ENCODE results near the gene TCERG1. TPM values are rescaled to one million over a fixed set of nuclear protein-coding genes. Genes with fewer than 3 reads are reported as not detected.

The TCERG1 gene
- 16.8 and 24.4 TPM in 2 replicates for total RNA-seq

DNA sequence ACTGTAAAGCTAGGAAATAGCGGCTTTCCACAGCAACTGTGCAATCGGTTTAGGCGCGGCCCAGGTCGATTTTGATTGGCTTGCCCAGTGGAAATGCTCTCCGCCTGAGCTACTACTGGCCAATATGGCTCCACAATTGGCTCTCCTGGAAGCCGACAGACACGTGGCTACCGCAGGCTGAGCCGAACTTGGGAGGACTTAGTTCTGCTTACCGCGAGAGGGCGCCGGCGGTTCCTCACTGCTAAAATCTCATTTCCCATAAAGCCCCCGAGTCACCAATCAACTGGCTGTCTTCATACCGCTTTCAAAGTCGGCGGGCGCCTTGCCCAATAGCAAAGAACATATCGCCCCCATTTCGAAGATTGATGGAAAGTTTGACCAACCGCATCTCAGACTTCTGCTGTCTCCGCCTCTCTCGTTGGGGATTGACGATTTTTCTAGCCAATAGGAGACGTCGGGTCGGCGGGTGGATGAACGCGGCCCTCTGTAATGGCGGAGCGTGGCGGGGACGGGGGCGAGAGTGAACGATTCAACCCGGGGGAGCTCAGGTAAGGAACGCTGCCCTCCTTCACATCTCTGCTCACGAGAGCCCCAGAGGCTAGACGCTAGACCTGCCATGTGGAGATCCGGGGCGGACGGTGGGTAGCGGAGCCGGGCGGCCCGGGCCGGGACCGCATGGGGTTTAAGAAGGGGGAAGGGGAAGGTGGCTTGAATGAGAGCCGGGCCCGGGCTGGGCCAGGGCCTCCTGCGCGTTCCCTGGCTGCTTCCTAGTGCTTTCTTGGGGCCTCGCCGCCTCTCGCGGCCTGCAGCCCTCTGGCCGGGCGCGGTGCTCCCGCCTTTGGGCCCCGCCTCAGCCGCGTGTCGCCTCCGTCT is at the start of gene TCERG1:
TCERG1 (plus strand) TSS at position 473 of the 873 bp plus-strand sequence; CDS start at position 490, 17 bp downstream.

DNA sequence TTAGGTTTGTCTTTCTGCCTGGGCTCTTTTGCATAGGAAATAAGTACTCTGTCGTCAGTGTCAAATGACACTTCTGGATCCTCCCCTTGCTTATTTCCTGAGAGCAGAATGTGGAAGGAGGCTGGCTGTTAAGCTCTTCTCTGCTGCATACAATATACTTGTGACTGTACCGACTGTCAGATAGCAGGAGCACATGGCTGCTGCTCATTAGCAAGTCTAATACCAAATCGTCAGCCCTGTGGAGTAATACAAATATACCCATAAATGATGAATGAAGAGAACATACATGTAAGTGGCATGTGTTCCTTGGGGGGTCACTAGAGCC is 69.0 kb downstream of the TCERG1 start, which contains the start of gene GPR151:
GPR151 (minus strand) TSS at position 40 of the 325 bp plus-strand sequence. CDS start 77 bp downstream, outside the sequence.

Other genes starting within 250 kb of the TCERG1 start
- gene RBM27, start 243.7 kb upstream of the TCERG1 start, total RNA-seq, result 9.6 and 10.2 TPM in 2 replicates
- gene POU4F3, start 108.5 kb upstream of the TCERG1 start, total RNA-seq, result not detected in 2 replicates
- gene GPR151, start 68.9 kb downstream of the TCERG1 start, total RNA-seq, result not detected in 2 replicates